ENCODE measurements around the gene S100A5.

S100A5 gene

DNA sequence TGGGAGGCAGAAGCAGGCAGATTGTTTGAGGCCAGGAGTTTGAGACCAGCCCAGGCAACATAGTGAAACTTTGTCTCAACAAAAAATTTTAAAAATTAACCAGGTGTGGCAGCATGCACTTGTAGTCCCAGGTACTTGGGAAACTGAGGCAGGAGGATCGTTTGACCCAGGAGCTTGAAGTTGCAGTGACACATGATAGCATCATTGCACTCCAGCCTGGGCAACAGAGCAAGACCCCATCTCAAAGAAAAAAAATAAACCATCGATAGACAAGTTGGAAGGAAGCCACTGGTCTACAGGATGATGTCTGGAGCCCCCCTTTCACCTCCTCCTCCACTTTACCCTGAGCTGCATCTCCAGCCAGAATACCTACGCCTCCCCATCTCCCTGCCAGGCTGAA lies 21.5 kb downstream of the S100A5 start:
- no peak for DNase-seq (ENCODE audit: low read depth)
- H3K4me3 ChIP-seq (ENCODE audit: low read depth, low read length) = no peak overlapping the region
- TF ChIP-seq, protein P1, sequence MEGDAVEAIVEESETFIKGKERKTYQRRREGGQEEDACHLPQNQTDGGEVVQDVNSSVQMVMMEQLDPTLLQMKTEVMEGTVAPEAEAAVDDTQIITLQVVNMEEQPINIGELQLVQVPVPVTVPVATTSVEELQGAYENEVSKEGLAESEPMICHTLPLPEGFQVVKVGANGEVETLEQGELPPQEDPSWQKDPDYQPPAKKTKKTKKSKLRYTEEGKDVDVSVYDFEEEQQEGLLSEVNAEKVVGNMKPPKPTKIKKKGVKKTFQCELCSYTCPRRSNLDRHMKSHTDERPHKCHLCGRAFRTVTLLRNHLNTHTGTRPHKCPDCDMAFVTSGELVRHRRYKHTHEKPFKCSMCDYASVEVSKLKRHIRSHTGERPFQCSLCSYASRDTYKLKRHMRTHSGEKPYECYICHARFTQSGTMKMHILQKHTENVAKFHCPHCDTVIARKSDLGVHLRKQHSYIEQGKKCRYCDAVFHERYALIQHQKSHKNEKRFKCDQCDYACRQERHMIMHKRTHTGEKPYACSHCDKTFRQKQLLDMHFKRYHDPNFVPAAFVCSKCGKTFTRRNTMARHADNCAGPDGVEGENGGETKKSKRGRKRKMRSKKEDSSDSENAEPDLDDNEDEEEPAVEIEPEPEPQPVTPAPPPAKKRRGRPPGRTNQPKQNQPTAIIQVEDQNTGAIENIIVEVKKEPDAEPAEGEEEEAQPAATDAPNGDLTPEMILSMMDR (conservative IDR thresholded peaks at IDR 0.05; ENCODE audit: low read depth, low read length) = no peak

DNA sequence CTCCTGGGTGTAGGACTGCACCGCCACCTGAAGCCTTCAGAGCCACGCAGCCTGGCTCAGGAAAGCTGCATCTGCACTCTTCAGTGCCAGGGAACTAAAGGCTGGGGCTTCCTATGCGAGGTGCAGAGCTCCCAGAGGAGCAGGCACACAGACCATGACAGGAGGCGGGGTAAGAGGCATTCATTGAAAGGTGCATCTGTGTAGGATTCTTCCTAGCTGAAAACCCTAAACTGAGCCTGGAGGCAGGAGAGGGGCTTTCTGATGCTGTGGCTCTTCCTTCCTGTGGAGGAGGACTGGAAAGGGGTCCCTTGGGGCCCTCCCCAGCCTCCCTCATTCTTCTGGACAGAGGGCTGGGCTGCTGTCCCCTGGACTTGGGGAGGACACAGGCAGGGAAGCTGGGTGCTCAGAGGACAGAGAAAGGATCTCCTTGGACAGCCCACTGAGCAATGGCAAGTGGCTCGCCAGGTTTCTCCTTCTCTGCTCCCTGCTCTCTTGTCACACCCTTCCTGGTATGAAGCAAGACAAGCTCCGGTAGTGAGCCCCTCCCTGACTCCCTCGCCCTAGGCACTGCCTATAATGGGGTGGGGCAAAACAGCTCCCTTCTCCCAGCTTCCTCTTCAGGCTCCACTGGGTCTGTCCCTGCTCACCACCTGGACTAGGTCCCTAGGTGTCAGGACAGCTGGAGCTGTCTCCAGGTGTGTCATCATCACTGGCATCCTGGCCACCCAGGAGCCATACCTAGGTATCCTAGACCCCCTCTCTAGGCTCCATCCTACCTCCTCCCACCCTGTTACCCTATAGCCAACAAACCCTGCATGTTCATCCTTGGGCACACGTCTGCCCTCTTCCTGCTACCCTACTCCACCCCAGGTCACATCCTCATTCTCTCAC lies 25.0 kb downstream of the S100A5 start:
- TF ChIP-seq, protein P1 (conservative IDR thresholded peaks at IDR 0.05; ENCODE audit: low read depth, low read length) = no peak
- no peak for DNase-seq (ENCODE audit: low read depth)
- no peak overlapping the region for H3K4me3 ChIP-seq (ENCODE audit: low read depth, low read length)

DNA sequence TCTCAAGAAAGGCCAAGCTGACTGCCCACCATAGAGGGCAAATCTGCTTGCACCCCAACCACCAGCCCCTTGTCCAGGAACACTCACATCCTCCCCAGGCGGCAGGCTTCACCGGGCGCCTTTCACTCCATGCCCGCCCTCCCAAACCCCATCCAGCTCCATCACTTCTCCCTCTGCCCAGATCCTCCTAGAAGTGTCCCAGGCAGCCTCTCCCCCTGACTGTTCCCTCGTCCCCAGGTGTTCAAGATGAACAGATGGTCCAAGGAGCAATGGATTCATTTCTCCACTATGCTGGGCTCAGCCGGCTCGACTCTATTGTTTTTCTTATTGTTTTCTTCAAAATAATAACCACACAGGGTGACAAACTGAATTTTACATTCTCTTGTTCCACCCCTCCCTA lies 27.1 kb downstream of the S100A5 start:
- DNase-seq (ENCODE audit: low read depth) = no peak
- H3K4me3 ChIP-seq (ENCODE audit: low read depth, low read length) = no peak overlapping the region
- TF ChIP-seq, protein P1 (conservative IDR thresholded peaks at IDR 0.05; ENCODE audit: low read depth, low read length) = no peak

DNA sequence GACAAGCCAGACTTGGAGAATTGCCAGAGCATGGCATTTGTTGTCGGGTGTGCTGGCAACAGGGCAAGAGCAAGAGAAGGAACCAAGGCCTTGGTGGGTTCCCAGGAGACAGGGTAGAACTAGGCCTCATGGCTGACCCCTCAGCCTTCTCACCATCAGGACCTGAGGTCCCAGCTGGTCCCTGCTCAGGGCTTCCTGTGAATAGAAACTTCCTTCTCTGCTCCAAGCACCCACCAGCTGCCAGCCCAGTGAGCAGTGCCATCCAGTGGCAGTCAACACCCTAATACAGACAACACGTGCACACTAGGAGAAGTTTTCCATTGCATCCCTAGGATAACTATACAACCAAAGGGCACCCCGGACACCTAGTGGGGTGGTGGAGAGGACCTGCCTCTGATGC lies 27.7 kb downstream of the S100A5 start:
- TF ChIP-seq, protein P1 (conservative IDR thresholded peaks at IDR 0.05; ENCODE audit: low read depth, low read length) = no peak
- H3K4me3 ChIP-seq (ENCODE audit: low read depth, low read length) = no peak overlapping the region
- DNase-seq (ENCODE audit: low read depth) = no peak

DNA sequence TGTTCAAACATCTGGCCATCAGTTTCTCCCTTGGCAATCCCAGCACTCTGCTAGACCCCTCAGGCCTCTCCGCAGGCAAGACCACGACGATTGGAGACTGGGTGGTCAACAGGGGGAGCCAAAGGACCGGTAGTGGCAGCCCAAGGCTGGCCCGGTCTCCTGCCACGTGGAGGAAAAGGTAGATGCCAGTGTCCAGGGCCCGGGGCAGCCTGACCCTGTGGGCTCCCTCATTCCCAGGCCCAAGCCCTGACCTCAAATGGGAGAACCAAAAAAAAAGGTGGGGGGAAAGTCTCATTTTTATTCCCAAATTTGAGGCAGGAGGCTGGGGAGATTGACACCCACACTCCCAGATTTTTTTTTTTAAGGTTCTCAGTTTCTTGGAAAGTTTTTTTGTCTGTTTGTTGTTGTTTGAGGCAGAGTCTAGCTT lies 29.7 kb downstream of the S100A5 start:
- DNase-seq (ENCODE audit: low read depth) = peak; percentile 83
- no peak overlapping the region for H3K4me3 ChIP-seq (ENCODE audit: low read depth, low read length)
- TF ChIP-seq, protein P1 (conservative IDR thresholded peaks at IDR 0.05; ENCODE audit: low read depth, low read length) = peak; percentile 98

DNA sequence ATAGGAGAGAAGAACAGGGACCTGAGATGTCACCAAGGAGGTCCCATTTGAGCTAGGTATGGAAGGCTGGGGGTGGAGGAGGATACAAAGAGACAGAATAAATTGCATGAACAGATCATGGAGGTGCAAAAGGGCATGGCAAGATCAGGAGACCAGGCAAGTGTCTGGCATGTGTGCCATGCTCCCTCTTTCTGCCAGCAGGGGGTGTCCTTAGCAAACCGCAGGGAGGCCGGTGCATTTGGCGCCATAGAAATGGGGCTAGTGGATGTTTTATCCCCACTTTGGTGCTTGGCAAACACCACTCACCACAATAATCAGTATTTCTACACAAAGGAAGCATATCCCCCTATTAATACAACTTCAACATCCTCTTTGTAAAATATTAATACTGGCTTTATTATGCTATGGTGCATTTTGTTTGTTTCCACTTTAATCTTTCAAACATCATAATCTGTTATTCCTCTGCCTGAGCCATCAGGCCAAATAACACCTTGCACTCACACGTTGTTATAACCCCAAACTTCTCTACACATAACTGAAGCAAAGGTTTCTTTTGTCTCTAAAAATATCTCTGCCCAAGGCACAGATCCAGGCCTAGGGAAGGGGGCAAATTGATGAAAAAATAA lies 30.9 kb downstream of the S100A5 start:
- H3K4me3 ChIP-seq (ENCODE audit: low read depth, low read length) = no peak overlapping the region
- TF ChIP-seq, protein P1 (conservative IDR thresholded peaks at IDR 0.05; ENCODE audit: low read depth, low read length) = peak; percentile 76
- DNase-seq (ENCODE audit: low read depth) = peak; percentile 30
